Left forelimb (tissue), 1 donor: ENCODE data around the gene OR1I1.

Experiments used
- DNase-seq: peaks from one replicate; pipeline ENCODE4 v3.0.0-alpha.2; 2018; ENCODE audit warnings: low spot score

The OR1I1 gene

GRCh38 chr19:15118789-15119494 is 36.9 kb downstream of the OR1I1 start:
- DNase-seq, result no peak

DNA sequence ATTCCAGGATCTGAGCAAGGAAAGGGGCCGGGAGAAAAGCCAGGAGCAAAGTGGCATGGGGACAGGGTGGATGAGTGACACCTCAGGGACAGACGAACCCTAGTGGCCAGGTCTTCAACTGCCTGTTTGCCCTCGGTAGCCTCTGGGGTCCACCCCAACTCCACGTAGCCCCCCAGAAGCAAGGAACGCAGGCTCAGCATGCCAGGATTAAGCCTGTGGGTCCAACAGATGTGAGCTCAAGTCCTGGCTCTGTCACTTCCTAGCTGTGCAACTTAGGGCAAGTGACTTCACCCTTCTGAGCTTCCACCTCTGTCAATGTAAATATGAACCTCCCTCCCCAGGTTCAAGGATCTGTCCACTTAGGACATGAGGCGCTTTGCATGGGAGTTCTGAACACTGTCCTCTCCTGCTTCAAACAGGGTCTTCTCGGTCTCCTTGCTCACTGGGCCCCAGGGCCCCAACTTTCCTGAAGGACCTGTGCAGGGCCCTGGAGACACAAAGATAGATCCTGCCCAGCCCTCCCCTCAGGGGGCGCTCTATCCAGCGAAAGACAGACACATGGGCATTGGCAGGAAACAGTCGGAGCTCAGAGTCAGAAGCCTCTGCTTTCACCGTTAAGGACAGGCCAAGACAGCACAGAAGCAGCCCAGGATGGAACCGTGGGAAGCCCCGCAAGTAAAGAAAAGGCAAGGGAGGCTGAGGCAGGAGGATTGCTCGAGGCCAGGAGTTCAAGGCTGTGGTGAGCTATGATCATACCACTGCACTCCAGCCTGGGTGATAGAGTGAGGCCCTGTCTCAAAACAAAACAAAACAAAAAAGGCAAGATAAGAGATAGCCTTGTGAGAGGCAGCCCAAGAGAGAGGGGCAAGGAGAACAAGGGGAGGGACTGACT is 38.4 kb downstream of the OR1I1 start:
- no peak for DNase-seq

DNA sequence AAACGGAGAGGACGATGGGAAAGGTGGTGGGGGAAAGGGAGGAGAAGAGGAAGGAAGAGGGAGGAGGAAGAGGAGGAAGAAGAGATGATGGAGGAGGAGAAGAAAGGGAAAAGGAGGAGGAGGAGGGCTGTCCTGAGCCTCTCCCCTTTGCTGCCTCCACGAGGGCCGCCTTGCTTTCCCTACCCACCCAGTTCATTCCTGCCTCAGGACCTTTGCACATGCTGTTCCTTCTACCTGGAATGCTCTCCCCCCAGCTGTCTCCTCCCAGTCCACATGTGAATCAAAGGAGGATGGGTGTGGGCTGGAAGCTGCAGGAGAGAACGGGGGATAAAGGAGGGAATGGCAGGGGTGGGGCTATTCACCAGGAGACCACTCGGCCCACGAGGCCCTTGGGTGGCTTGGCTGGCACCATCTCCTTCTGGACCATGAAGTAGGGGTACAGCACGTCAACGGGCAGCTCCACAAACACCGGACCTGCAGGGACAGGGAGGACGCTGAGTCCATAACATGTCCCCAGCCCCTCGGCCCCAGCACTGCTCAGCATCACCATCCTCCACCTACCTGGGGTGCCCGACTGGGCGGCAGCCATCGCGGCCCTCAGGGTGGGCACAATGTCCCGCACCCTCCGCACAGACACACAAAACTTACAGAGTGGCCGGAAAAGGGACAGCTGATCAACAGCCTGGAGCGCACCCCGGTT is 40.5 kb downstream of the OR1I1 start:
- DNase-seq, result no peak

DNA sequence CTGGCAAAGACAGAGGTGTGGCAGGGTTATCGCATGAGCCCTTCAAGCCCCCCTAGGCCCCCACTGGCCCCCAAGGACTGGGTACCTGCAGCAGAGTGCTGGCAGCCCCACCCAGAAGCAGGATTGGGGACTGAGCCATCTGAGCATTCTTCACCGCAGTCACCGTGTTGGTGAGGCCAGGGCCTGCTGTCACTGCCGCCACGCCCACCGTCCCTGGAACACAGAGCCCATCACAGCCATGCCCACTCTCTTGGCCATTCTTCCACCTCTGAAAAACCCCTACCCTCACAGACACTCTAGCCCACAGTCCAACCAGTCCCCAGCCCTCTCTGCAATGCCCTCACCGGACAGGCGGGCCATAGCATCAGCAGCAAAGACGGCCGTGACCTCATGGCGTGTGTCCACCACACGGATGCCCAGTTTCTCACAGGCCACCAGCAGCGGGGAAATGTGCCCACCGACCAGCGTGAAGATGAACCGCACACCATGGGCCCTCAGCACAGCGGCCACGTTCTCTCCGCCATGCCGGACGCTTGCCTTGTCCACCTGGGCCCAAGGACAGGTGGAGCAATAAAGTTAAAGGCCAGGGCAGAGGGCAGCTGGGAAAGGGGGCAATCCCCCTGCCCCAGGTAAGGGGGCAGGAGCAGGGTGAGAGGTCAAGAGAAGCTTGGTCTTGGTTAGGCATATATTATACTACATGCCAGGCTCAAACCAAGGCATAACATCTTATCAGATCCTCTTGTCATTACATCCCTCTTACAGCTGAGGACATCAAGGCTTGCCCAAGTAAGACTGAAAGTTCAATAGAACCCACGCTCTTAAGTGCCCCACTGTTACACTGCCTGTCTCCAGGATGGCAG is 41.2 kb downstream of the OR1I1 start:
- no peak for DNase-seq

GRCh38 chr19:15123900-15124299 is 41.9 kb downstream of the OR1I1 start:
- no peak for DNase-seq

- no peak for DNase-seq
Observed at GRCh38 chr19:15124572-15125231, 42.7 kb downstream of the OR1I1 start.

GRCh38 chr19:15125232-15126067 is 43.4 kb downstream of the OR1I1 start:
- DNase-seq, result peak; percentile 98

- no peak for DNase-seq
Observed at GRCh38 chr19:15126131-15126910, 44.3 kb downstream of the OR1I1 start.

DNA sequence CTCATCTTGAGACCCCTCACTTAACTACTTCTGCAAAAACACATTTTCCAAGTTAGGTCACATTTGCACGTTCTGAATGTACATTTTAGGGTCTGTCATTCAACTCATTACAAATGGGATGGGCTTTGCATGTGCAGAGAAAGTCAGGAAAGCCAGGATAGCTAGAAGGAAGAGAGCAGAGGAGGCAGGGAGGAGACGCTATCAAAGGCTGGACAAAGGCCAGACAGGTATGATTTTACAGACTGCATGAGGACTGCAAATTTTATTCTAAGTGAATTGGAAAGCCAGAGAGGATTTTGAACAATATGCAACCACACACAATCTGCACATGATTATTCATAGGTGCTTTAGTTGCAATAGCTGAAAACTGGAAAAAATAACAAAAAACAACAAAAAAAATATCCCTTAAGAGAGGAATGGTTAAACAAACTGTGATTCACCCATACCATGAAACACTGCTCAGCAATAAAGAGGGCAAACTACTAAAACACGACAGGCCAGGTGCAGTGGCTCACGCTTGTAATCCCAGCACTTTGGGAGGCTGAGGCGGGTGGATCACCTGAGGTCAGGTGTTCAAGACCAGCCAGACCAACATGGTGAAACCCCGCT is 46.3 kb downstream of the OR1I1 start:
- no peak for DNase-seq

- DNase-seq, result no peak
Observed at GRCh38 chr19:15129856-15130585, 48.0 kb downstream of the OR1I1 start.

DNA sequence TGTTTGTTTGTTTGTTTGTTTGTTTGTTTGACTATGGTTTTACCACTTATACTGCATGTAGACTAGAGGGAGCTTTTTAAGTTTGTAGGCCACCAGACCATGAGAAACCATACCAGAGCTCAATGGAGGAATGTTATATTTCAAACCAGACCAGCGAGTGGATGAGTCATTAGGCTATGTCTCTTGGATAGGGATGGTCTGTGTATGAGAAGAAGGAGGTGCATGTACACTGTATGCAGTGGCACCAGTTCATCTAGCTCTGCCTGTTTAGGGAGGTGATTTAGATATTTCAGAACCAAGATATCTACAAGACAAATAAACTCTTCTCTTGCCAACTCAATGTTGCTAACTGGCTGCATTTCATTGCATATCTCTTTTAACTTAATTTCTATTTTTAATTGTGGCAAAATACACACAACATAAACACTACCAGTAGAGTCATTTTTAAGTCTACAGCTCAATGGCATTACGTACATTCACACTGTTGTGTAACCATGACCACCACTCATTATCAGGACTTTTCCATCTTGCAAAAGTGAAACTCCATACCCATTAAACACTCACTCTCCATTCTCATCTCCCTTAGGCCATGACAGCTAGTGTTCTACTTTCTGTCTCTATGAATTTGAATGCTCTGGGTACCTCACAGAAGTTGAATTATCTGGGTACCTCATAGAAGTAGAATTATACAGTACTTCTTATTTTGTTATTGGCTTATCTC is 54.4 kb downstream of the OR1I1 start:
- no peak for DNase-seq

- DNase-seq, result no peak
Observed at GRCh38 chr19:15137777-15138176, 55.8 kb downstream of the OR1I1 start.

DNA sequence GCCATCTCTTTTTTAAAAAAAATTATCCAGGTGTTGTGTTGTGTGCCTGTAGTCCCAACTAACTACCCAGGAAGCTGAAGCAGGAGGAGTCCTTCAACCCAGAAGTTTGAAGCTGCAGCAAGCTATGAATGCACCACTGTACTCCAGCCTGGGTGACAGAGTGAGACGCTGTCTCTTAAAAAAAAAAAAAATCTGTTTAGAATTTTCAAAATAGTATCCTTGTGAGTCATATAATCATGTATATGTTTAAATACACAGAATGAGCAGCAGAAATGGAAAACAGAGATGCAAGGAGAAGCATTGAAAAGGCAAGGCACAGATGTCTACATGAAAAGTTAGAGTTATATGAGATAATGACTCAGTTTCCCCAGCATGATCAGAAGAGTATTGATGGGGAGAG is 56.4 kb downstream of the OR1I1 start:
- no peak for DNase-seq

DNA sequence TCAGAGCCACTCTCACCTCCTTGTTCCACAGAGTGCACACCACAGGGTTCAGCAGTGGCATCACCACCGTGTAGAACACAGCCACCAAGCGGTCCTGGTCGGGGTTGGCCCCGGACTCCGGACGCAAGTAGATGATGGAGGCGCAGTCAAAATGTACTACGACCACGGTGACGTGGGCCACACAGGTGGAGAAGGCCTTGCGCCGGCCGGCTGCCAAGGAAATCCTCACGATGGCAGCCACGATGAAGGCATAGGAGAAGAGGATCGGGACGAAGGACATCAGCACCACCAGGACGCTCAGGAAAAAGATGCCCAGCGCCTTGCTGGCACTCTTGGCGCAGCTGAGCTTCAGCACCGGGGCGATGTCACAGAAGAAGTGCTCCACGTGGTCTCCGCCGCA is 59.1 kb downstream of the OR1I1 start:
- DNase-seq, result no peak

DNA sequence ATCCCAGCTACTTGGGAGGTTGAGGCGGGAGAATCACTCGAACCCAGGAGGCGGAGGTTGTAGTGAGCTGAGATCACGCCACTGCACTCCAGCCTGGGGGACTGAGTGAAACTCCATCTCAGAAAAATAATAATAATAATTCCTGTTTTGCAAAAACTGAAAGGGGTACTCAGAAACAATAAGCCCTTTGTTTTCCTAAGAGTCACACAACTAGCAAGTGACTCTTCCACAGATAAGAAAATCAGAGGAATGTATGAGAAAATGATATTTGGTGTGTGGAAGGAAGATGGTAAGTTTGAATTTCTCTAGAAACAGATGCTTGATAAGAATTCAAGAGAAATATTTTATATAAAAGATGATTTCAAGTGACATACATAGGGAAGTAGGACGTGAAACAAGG is 60.3 kb downstream of the OR1I1 start:
- DNase-seq, result no peak
